Right cardiac atrium (tissue), 5 donors: Measurements from ENCODE around the gene TBRG4. TPM values are rescaled to one million over a fixed set of nuclear protein-coding genes. Genes with fewer than 3 reads are reported as not detected.

Experiments used
- ATAC-seq, 2 donors: fragments of 200-7000 bp; cut with Tn5 transposase; one replicate each; pipeline versions ENCODE4 v1.8.0 to v1.9.1; 2020; ENCODE audit warnings: moderate library complexity in 2 of 2, mild to moderate bottlenecking in 1 of 2
- DNase-seq, 3 donors: peaks; one replicate each; pipeline ENCODE4 v3.0.0-alpha.2; 2020
- H3K27ac ChIP-seq: one replicate; pipeline ENCODE4 v1.5.1; 2013; ENCODE audit warnings: mild to moderate bottlenecking, low read length, control low read depth, moderate library complexity
- H3K27me3 ChIP-seq: one replicate; pipeline ENCODE4 v1.6.1; 2013; ENCODE audit not compliant: control insufficient read depth, insufficient read depth
- H3K4me1 ChIP-seq: one replicate; pipeline ENCODE4 v1.6.1; 2013; ENCODE audit warnings: low read length; ENCODE audit not compliant: control insufficient read depth, insufficient read depth
- H3K4me3 ChIP-seq: one replicate; pipeline ENCODE4 v1.5.1; 2013; ENCODE audit warnings: low read length, control low read depth
- H3K9me3 ChIP-seq: one replicate; pipeline ENCODE4 v1.6.1; 2013; ENCODE audit warnings: low read length; ENCODE audit not compliant: control insufficient read depth
- WGBS: extraction: QIAGEN DNeasy Blood & Tissue Kit; methylation state at CpG from one replicate; pipeline ENCODE4 v1.1.7; 2013; 5-methylcytosine and 5-hydroxymethylcytosine counted together
- intact Hi-C, 4 donors: fragments of 100-400 bp; cut with DNase I; formaldehyde crosslinking; loops; one replicate each; pipeline versions ENCODE4 v1.11.0 to v1.14.0; 2022 to 2023
- polyA plus RNA-seq: library from polyadenylated mRNA; stranded (reverse); fragments of 200-250 nt; gene quantifications from one replicate; pipeline ENCODE4 v1.2.3, GENCODE V29; 2013
- total RNA-seq, 4 donors: library from RNA; stranded (reverse); fragmentation: NEBNext Ultra II Directional; extraction: Animal tissue kit (Norgen Biotek cat#: 25700); gene quantifications; one replicate each; pipeline ENCODE4 v1.2.1, GENCODE V29; 2021
- donor health status: healthy with polysubstance abuse.
- donor health status: DM: no; HTN: yes; CAD: no.
- donor health status: DM: no; HTN: no; CAD: no.
- donor health status: DM: no; HTN: yes; CAD: no; lungs with severe emphysema.
- donor health status: DM: yes; HTN: yes; CAD: no.

The TBRG4 gene
- total and polyA plus RNA-seq, 5 donors, result 46.2 to 68.1 (median 55.0) TPM

DNA sequence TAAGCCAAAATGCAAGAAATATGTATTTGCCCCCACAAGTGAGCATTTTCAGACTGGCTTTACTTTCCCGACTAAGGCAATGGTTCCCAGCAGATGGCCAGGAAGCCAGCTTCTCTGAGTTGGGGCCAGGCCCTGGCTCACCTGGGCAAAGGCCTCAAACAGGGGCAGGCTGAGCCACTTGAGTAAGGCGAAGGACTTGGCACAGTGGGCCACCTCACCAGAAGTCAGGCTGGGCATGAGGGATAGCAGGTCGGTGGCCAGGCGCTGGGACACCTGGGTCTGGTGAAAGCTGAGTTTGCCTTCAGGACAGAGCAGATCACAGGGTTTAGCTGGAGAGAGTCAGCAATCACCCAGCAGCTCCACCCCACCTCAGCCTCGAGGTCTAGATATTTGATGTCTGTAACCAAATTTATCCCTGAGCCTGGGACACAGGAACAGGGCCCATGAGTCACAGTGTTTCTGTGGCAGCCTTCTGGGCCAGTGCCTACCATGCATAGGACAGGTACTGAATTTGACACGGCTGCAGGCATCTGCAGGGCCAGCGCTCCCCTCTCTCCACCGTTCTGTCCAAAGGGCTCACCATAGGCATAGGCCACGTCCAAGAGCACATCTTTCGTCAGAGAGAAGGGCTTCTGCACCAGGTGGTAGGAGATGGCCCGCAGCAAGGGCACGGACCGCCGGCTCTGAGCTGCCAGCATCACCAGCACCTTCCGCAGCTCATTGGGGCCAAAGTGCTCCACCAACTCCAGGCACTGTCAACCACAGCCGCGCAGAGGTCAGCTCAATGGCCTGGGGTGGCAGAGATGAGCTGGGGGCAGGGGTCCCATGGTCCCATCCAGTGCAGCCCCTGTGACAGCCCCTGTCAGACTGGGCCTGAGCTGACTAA lies 7.3 kb downstream of the TBRG4 start:
- DNase-seq (peak in 1 of 3 donors; percentile 50), ATAC-seq (no peak)
- H3K27ac ChIP-seq, result no peak overlapping the region
- H3K27me3 ChIP-seq, result no peaks in the 10 kb centered on the region
- peaks cover 5% of the 10 kb centered on the region for H3K4me1 ChIP-seq
- intact Hi-C loops, result loop anchor here in 1 of 4 donors (10.0 kb wide), 1 partner anchor 119 kb away; no protein-coding TSS in a partner anchor
- 90% methylated on average over 17 of the region's 17 CpGs for WGBS
- H3K4me3 ChIP-seq, result no peak overlapping the region
- H3K9me3 ChIP-seq, result no peaks in the 10 kb centered on the region

DNA sequence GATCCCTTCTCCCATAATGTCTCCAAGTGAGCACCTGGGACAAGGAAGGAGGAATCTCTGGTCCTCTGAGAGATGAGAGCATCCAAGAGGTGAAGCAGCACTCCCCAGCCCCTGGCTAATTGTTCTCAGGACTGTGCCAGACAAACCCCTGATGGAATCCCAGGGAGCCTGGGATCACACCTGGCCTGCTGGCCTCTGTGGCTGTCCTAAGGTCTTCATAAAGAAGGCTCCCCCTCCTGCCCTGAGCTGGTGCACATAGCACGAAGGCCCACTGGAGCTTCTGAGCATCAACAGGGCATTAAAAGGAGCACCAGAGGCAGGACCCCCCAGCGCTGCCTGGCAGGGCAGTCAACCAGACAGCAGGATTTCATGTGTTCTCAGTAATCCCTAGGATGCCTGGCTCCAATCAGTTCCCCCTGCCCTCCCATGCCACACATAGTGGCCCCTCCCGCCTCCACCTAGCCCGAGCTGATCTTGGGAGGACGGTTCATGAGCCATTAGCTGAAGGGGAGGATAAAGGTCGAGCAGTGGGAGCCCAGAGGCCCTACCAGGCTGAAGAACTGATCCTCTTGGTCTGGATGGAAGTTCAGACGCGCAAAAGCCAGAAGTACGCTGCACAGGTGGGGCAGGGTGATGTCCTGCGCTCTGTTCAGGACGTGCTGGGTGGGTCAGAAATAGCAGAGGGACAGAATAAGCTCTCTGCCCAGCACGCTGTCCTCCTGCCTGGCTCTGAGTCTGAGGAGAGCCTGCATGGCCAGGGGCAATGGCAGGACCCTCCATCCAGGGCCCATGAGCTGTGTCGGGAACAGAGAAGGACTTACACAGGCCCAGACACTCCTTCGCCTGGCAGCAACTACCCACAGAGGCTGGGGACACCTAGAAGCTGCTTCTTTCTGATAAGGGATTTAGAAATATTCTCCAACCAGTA lies 8.4 kb downstream of the TBRG4 start:
- ATAC-seq (no peak), DNase-seq (no peak)
- 87% methylated on average over 14 of the region's 14 CpGs for WGBS
- Histone ChIP-seq H3K27ac (no peak overlapping the region), H3K27me3 (no peaks in the 10 kb centered on the region), H3K4me3 (no peak overlapping the region), H3K9me3 (no peaks in the 10 kb centered on the region), H3K4me1 (peaks cover 6% of the 10 kb centered on the region)
- intact Hi-C loops, result loop anchor here in 1 of 4 donors (10.0 kb wide), 1 partner anchor 118 kb away; no protein-coding TSS in a partner anchor

DNA sequence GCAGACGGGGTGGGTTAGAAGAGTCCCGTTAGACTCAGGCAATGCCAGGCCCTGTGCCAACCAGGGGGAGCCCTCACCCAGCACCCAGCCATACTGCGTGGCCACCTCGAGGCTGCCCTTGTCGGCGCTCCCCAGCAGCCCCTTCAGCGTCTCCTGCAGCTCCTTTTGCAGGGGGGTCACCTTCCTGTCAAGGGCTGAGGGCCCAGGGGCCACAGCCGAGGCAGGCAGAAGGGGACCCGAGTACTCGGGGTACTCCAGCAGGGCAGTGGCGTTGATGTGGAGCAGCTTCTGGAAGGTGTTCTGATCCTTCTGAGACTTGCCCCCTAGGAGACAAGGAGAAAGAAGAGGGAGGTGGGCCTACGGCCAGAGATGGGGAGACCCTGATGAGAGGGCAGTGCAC lies 9.7 kb downstream of the TBRG4 start:
- no peaks in the 10 kb centered on the region for H3K9me3 ChIP-seq
- H3K4me1 ChIP-seq, result peaks cover 2% of the 10 kb centered on the region
- no peak overlapping the region for H3K4me3 ChIP-seq
- no peak for ATAC-seq
- no peak overlapping the region for H3K27ac ChIP-seq
- H3K27me3 ChIP-seq, result no peaks in the 10 kb centered on the region
- DNase-seq, result no peak
- WGBS, result 94% methylated on average over 12 of the region's 12 CpGs
- intact Hi-C loops, result loop anchor here in 1 of 4 donors (10.0 kb wide), 1 partner anchor 117 kb away; no protein-coding TSS in a partner anchor

DNA sequence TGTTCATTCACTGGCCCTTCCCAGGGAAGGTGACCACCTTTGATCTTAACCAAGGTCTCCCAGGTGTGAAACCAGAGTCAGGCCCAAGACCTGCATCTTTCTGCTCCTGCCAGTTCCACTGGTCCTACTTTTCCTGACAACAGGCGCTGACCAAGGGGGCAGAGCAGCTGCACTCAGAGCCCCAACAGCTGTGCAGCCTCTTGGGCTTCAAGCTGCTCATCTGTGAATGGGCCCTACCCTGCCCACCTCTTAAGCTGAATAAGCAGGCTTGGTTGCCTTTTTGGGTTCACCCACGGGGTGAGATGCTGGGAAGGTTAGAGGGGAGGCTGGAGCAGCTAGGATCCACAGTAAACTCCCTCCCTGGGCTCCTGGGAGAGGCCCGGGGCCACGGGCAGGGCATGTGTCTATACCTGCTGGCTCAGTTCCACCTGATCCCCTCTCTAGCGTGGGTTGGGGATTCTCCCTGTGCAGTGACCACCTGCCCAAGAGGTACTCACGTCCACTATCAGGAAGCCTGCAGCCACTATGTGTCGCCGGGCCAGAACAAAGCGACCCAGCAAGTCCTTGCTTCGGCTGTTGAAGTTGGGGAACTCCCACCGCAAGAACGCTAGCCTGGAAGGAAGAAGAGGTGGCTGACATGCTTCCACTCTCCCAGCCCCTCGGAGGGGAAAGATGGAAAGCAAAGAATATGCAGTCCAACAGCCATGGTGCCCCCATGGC lies 10.6 kb downstream of the TBRG4 start:
- 91% methylated on average over 13 of the region's 13 CpGs for WGBS
- no peak for ATAC-seq
- intact Hi-C loops, result loop anchor here in 1 of 4 donors (10.0 kb wide), 1 partner anchor 116 kb away; no protein-coding TSS in a partner anchor

DNA sequence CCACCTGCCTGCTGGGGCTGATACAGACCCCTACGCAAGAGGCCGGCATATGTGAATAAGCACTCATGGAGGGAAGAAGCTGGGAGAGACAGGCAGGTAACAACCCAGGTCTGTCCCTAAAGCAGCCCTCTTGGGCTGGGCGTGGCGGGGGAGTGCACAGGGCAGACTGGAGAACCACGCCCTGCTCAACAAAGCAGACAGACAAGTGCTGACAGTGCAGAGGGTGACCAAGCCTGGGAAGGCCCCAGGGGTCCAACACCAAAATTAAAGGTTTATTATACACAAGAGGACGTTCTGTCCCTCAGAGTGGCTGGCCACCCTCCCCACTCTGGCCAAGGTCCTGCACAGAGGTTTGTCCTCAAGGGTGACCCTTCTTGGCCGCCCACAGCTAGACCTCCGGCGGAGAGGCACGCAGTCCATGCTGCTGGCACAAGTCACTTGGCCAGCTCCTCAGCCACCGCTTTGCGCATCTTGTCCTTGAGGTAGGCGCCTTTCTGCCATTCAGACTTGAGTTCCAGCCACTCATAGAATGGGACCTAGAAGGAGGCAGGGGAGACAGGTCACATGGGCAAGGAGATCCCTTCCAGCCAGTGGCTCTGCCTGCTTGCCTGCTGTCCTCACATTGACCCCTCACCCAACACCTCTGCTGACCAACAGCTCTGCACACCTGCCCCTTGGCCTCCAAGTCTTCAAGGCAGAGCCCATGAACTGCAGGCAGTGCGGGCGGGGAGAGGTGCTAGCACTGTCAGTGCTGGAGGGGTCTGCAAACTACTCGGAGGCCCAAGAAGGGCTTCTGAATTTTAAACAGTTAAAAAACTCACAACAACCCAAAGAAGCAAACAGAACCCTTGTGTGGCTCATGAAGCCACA lies 11.4 kb downstream of the TBRG4 start:
- no peaks in the 10 kb centered on the region for H3K9me3 ChIP-seq
- no peak overlapping the region for H3K27ac ChIP-seq
- ATAC-seq (peak; percentile 16 to 17), DNase-seq (peak in 1 of 3 donors; percentile 46)
- H3K4me3 ChIP-seq, result no peak overlapping the region
- H3K4me1 ChIP-seq, result peaks cover 2% of the 10 kb centered on the region
- H3K27me3 ChIP-seq, result no peaks in the 10 kb centered on the region
- intact Hi-C loops, result loop anchor here in 1 of 4 donors (10.0 kb wide), 1 partner anchor 115 kb away; no protein-coding TSS in a partner anchor
- WGBS, result 95% methylated on average over 16 of the region's 16 CpGs

More for the DNA sequence above, 10.6 kb downstream of the TBRG4 start:
- DNase-seq, result no peak
- Histone ChIP-seq H3K27me3 (no peaks in the 10 kb centered on the region), H3K27ac (no peak overlapping the region), H3K9me3 (no peaks in the 10 kb centered on the region), H3K4me3 (no peak overlapping the region), H3K4me1 (peaks cover 2% of the 10 kb centered on the region)

DNA sequence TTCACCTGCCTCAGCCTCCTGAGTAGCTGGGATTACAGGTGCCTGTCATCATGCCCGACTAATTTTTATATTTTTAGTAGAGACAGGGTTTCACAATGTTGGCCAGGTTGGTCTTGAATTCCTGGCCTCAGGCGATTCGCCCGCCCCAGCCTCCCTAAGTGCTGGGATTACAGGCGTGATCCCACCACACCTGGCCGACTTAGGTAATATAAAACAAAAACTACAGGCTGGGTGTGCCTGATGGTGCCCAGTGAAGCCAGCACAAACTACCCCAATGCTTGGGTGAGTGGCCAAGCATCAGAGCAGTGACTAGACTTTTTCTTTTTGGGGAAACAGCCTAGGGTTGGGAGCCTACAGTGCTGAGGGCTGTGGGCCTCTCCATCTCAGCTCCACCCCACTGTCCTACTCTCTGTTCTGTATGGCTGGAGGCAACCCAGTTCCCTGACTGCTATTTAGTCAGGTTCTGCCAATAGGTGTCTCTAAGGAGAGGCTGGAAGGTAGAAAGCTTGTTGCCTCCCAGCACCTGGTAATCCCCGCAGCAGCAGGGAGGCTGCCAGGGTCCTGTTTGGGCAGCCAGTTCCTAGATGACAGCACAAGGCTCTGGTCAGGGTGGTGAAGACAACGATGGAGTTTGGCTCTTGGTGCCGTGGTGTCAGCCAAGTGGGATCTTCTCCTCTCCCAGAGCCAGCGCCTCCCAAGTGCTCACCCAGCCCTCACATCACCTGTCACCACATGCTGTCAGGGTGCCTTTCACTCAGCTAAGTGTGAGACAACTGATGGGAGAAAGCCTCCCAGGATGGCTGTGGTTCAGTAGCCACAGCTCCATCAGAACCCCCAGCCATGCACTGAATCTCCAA lies 12.3 kb downstream of the TBRG4 start:
- Histone ChIP-seq H3K4me3 (no peak overlapping the region), H3K4me1 (peaks cover 2% of the 10 kb centered on the region), H3K27ac (no peak overlapping the region), H3K9me3 (no peaks in the 10 kb centered on the region), H3K27me3 (no peaks in the 10 kb centered on the region)
- intact Hi-C loops, result no loop called here
- ATAC-seq (peak; percentile 44 to 82), DNase-seq (peak in 1 of 3 donors; percentile 70)
- WGBS, result 76% methylated on average over 10 of the region's 10 CpGs

DNA sequence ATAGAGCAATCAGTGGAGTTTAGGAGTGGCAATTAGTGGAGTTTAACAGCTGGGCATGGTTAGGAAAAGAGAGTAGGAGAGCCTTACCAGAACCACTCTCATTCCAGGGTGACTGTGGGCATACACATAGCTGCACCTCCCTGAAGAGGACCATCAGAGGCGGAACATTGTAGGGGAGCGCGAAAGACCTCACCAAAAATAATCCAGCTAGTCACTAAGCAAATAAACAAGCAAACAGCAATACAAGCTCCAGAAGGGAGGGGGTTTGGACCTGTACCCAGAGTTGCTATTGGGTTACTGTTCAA lies 18.6 kb downstream of the TBRG4 start:
- no peaks in the 10 kb centered on the region for H3K9me3 ChIP-seq
- H3K27me3 ChIP-seq, result no peaks in the 10 kb centered on the region
- WGBS, result 76% methylated on average over 3 of the region's 3 CpGs
- H3K4me3 ChIP-seq, result no peak overlapping the region
- intact Hi-C loops, result no loop called here
- ATAC-seq (no peak), DNase-seq (no peak)
- H3K4me1 ChIP-seq, result no peaks in the 10 kb centered on the region
- no peak overlapping the region for H3K27ac ChIP-seq

DNA sequence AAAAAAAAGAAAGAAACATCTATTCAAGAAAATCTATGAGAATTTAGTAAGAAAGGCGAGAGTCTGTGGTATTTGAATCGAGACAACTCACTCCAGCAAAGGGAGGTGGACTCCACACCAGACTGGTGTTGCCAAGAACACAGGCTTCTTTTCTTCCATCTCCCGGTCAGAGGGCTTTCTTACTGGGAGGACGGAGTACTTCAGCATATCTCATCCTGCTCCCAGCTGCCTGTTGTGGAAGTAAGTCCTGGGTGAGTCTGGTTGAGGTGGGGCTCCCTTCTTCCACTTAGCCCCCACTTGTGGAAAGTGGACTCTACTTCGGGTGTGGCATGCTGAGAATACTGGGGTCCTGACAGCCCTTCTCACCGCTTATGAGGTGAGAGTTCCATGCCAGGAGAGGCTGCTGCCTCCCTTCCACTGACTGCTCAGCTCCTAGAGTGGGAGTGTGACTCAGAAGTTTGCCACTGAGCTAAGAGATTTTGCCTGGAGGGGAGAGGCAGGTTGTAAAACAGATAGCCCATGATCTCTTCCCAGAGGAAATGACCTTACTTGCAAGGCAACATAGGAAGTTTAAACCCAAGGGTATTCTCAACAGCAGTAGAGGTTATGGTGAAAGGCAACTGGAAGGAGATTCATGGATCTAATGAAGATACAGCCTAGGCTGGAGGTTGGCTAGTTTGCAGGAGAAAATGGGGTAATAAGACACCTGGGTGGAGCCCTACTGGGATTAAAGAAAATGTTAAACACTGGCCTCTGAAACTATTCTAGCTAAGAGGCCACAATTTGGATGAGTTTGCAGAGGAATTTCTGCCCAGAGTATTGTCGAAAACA lies 19.2 kb downstream of the TBRG4 start:
- no peaks in the 10 kb centered on the region for H3K4me1 ChIP-seq
- H3K27me3 ChIP-seq, result no peaks in the 10 kb centered on the region
- no peak for DNase-seq
- H3K9me3 ChIP-seq, result no peaks in the 10 kb centered on the region
- 57% methylated on average over 7 of the region's 7 CpGs for WGBS
- H3K27ac ChIP-seq, result no peak overlapping the region
- ATAC-seq, result no peak
- no peak overlapping the region for H3K4me3 ChIP-seq
- intact Hi-C loops, result no loop called here
